K562 (cell line): ENCODE results near the gene FNBP1. TPM values are rescaled to one million over a fixed set of nuclear protein-coding genes. Genes with fewer than 3 reads are reported as not detected.
"Not testable (repeated sequence)": the region's sequence is repeated elsewhere in the genome, so short reads cannot be mapped to it uniquely, and the experiment has no call there.

Source experiments
- ATAC-seq: fragments of 200-7000 bp; cut with Tn5 transposase; 3 replicates; pipeline ENCODE4 v1.9.1; 2020; ENCODE audit warnings: moderate library complexity
- BruUV-seq: library from RNA; stranded (reverse); fragments of 400-500 nt; replicated peaks from 2 replicates; lab custom pipeline; 2021; lab: Mats Ljungman, UMichigan
- CTCF ChIA-PET: fragments of 300-600 bp; formaldehyde crosslinking; extraction: SDS; loops from one replicate; lab custom pipeline; 2021; ENCODE audit warnings: low intra/inter-chr PET ratio; lab: Yijun Ruan, JAX
- POLR2A ChIA-PET: fragments of 300-600, 350-650 bp; sonication (Branson Sonifier 250); formaldehyde crosslinking; extraction: SDS; loops from one replicate; lab custom pipeline; 2021; ENCODE audit warnings: antibody characterized with exemption, inconsistent platforms; lab: Yijun Ruan, JAX
- DNase-seq, 4 experiments: peaks; one replicate each; pipeline versions ENCODE4 v3.0.0 to v3.0.0-alpha.2; 2011 to 2018; ENCODE audit warnings: low spot score in 3 of 4, mixed read lengths in 3 of 4; ENCODE audit errors: extremely low read depth in 1 of 4
- FAIRE-seq: peaks from 2 replicates; lab custom pipeline; 2011; peaks lifted over from hg19 to GRCh38; lab: Jason Lieb, UNC
- H2AFZ ChIP-seq: 2 replicates; pipeline ENCODE4 v1.6.0; 2011; ENCODE audit warnings: low read depth, low read length, control low read depth, inconsistent platforms
- H3K27ac ChIP-seq: fragments of 200-600 bp; 3 replicates; pipeline ENCODE4 v1.8.0; 2011; ENCODE audit warnings: low read depth, mild to moderate bottlenecking, control low read depth, inconsistent platforms, low read length, moderate library complexity, mixed read lengths; ENCODE audit errors: extremely low read depth
- H3K27me3 ChIP-seq, 2 experiments: fragments of 300-600 bp in 1 of 2; 2 replicates in 1 of 2; 3 replicates in 1 of 2; pipeline versions ENCODE4 v1.6.0 to v1.8.0; 2011; ENCODE audit warnings: inconsistent platforms in 2 of 2, low read length in 2 of 2, mild to moderate bottlenecking in 1 of 2, mixed read lengths in 1 of 2, moderate library complexity in 1 of 2; ENCODE audit not compliant: control insufficient read depth in 2 of 2, insufficient read depth in 2 of 2
- H3K36me3 ChIP-seq: fragments of 300-600 bp; 3 replicates; pipeline ENCODE4 v1.8.0; 2011; ENCODE audit warnings: mild to moderate bottlenecking, low read length, inconsistent platforms; ENCODE audit not compliant: control insufficient read depth, insufficient read depth
- H3K4me1 ChIP-seq, 2 experiments: fragments of 200-600 bp in 1 of 2; replicated peaks in 1 of 2; 2 replicates in 1 of 2; 3 replicates in 1 of 2; pipeline versions ENCODE4 v1.5.1 to v1.8.0; 2011; ENCODE audit warnings: inconsistent platforms in 2 of 2, low read length in 2 of 2, mild to moderate bottlenecking in 1 of 2, mixed read lengths in 1 of 2, moderate library complexity in 1 of 2; ENCODE audit not compliant: control insufficient read depth in 2 of 2, insufficient read depth in 2 of 2
- H3K4me2 ChIP-seq: 2 replicates; pipeline ENCODE4 v1.6.1; 2011; ENCODE audit warnings: low read length, control low read depth, inconsistent platforms, mixed read lengths; ENCODE audit not compliant: insufficient read depth
- H3K4me3 ChIP-seq: fragments of 200-600 bp; sonication (generic), shearing (Covaris generic); 2 replicates; pipeline ENCODE4 v1.5.1; 2016; ENCODE audit warnings: control low read depth, inconsistent platforms
- H3K79me2 ChIP-seq: fragments of 200-600 bp; 3 replicates; pipeline ENCODE4 v1.8.0; 2011; ENCODE audit warnings: low read length, inconsistent platforms; ENCODE audit not compliant: control insufficient read depth, insufficient read depth
- H3K9ac ChIP-seq, 2 experiments: 2 replicates each; pipeline versions ENCODE4 v1.6.0 to v1.6.1; 2011; ENCODE audit warnings: low read depth in 2 of 2, low read length in 2 of 2, control low read depth in 1 of 2, inconsistent platforms in 1 of 2, mild to moderate bottlenecking in 1 of 2, mixed read lengths in 1 of 2; ENCODE audit not compliant: insufficient read depth in 1 of 2
- H3K9me1 ChIP-seq: one replicate; pipeline ENCODE4 v1.6.0; 2011; ENCODE audit warnings: inconsistent platforms, mild to moderate bottlenecking, low read length, moderate library complexity; ENCODE audit not compliant: control insufficient read depth, insufficient read depth
- H3K9me3 ChIP-seq: replicated peaks from 2 replicates; pipeline ENCODE4 v1.5.1; 2011; ENCODE audit warnings: low read depth, low read length, inconsistent platforms; ENCODE audit not compliant: control insufficient read depth, insufficient read depth
- H4K20me1 ChIP-seq: replicated peaks from 2 replicates; pipeline ENCODE4 v1.6.1; 2011; ENCODE audit warnings: low read length, inconsistent platforms, mixed read lengths; ENCODE audit not compliant: control insufficient read depth, insufficient read depth
- CCNT2 ChIP-seq: IDR thresholded peaks from 2 replicates; pipeline ENCODE4 v1.6.1; 2011; ENCODE audit warnings: borderline replicate concordance, low read depth, mild to moderate bottlenecking, moderate library complexity, mixed read lengths, low read length; ENCODE audit not compliant: insufficient read length; ENCODE audit errors: extremely low read depth
- WGBS: fragments of 100-300 bp; shearing (Covaris generic); methylation state at CpG from one replicate; pipeline ENCODE4 v1.1.6; 2016; ENCODE audit warnings: low coverage, mixed read lengths; ENCODE audit not compliant: insufficient coverage; ENCODE audit errors: missing lambda C conversion rate; 5-methylcytosine and 5-hydroxymethylcytosine counted together
- in situ Hi-C: fragments of 300-500 bp; cut with MboI; formaldehyde crosslinking; loops from 4 replicates; pipeline ENCODE4 v1.15.0; 2018; ENCODE audit warnings: inconsistent platforms, mixed read lengths
- intact Hi-C: fragments of 100-400 bp; cut with micrococcal nuclease; formaldehyde crosslinking; loops from 2 replicates; pipeline ENCODE4 v1.14.2; 2022
- polyA plus RNA-seq, 8 experiments: library from polyadenylated mRNA; depleted of rRNA in 4 of 8; stranded (reverse) in 5 of 8; unstranded in 3 of 8; fragments of >200 nt; fragmentation: Nextera tagmentation in 2 of 8; fragmentation: Illumina TruSeq in 1 of 8; extraction: Ambion mirVana in 2 of 8; extraction: Trizol in 1 of 8; gene quantifications; 2 replicates each; pipeline versions ENCODE4 v1.2.1 to v1.2.3, GENCODE V29; 2011 to 2014; ENCODE audit warnings: inconsistent platforms in 1 of 8, missing spikeins in 1 of 8
- total RNA-seq, 7 experiments: library from RNA; depleted of rRNA in 6 of 7; stranded (reverse); fragments of >200 nt in 6 of 7; fragmentation: Illumina TruSeq in 2 of 7; extraction: Trizol in 2 of 7; gene quantifications; 2 replicates each; pipeline versions ENCODE4 v1.2.1 to v1.2.3, GENCODE V29; 2011 to 2021; ENCODE audit warnings: low replicate concordance in 1 of 7
- TF ChIP-seq, protein P1 (sequence below): IDR thresholded peaks from 2 replicates; pipeline ENCODE4 v1.6.1; 2011; ENCODE audit not compliant: insufficient read length; ENCODE audit errors: extremely low read depth

Gene FNBP1
- total and polyA plus RNA-seq, 9 of the 15 experiments (the other 6 are each of a cell fraction or from before 2014, with no cell fraction given) = 1.8 to 14.9 (median 7.6) TPM

GRCh38 chr9:130018265-130018664 is 24.7 kb downstream of the FNBP1 start:
- H3K4me1 ChIP-seq = no peaks in the 10 kb centered on the region

GRCh38 chr9:130017510-130017909 is 25.5 kb downstream of the FNBP1 start:
- DNase-seq, ATAC-seq, H3K4me3 ChIP-seq, intact Hi-C loops, H3K79me2 ChIP-seq, H3K27me3 ChIP-seq, FAIRE-seq, H3K36me3 ChIP-seq, H3K9me3 ChIP-seq, H2AFZ ChIP-seq, BruUV-seq, H4K20me1 ChIP-seq, H3K4me2 ChIP-seq, H3K27ac ChIP-seq, in situ Hi-C loops, H3K9me1 ChIP-seq, H3K9ac ChIP-seq, POLR2A ChIA-PET, H3K4me1 ChIP-seq: not testable (repeated sequence)
- 73% methylated on average over 7 of the region's 8 CpGs for WGBS
- CTCF ChIA-PET = interaction anchor here (0.6 kb wide), 1 partner anchor 12 kb away, joined by 7 read pairs; no protein-coding TSS in a partner anchor

More at GRCh38 chr9:130018265-130018664, 24.7 kb downstream of the FNBP1 start:
- Histone ChIP-seq H3K9me3 (no peaks in the 10 kb centered on the region), H3K79me2 (no peaks in the 10 kb centered on the region)
- CTCF ChIA-PET = interaction anchor here (0.6 kb wide), 1 partner anchor 11 kb away, joined by 7 read pairs; no protein-coding TSS in a partner anchor
- TF ChIP-seq, protein P1, sequence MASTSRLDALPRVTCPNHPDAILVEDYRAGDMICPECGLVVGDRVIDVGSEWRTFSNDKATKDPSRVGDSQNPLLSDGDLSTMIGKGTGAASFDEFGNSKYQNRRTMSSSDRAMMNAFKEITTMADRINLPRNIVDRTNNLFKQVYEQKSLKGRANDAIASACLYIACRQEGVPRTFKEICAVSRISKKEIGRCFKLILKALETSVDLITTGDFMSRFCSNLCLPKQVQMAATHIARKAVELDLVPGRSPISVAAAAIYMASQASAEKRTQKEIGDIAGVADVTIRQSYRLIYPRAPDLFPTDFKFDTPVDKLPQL = no peak
- TF ChIP-seq CCNT2 = no peak
- TF ChIP-seq, all 486 proteins: peak for 0
- H3K9ac ChIP-seq = no peak overlapping the region
- intact Hi-C loops = no loop called here
- no TSS peak for BruUV-seq
- no peaks in the 10 kb centered on the region for H4K20me1 ChIP-seq
- no peak for FAIRE-seq
- DNase-seq = no peak
- no peak overlapping the region for H2AFZ ChIP-seq
- ATAC-seq = no peak
- H3K4me2 ChIP-seq = no peak overlapping the region
- no peak overlapping the region for H3K27ac ChIP-seq
- no peak overlapping the region for H3K4me3 ChIP-seq
- in situ Hi-C loops = no loop called here
- no peaks in the 10 kb centered on the region for H3K36me3 ChIP-seq
- H3K9me1 ChIP-seq = no peaks in the 10 kb centered on the region
- no peaks in the 10 kb centered on the region for H3K27me3 ChIP-seq
- POLR2A ChIA-PET = no interaction called here
- WGBS = 66% methylated on average over 4 of the region's 4 CpGs
